ENCODE measurements around the gene BTN2A1.

- TF ChIP-seq CTCF (IDR thresholded peaks at IDR 0.05) (no peak), POLR2AphosphoS5 (IDR thresholded peaks at IDR 0.05) (no peak), POLR2A (IDR thresholded peaks at IDR 0.05) (no peak)
Observed at GRCh38 chr6:26484161-26484560, 26.4 kb downstream of the BTN2A1 start.

All from gastroesophageal sphincter (tissue), 3 donors.